SKM-1 treated with dmso at 0.1 percent for 144 hours (cell line): Measurements from ENCODE around the gene PIP4K2C.

Experiments
- DNase-seq: peaks from one replicate; lab custom pipeline; 2025; ENCODE audit not compliant: unreplicated experiment; lab: John Stamatoyannopoulos, UW

PIP4K2C gene

GRCh38 chr12:57590864-57591781 lies at the start of gene PIP4K2C:
Gene PIP4K2C, plus strand, starts transcription at chr12:57591192. Its CDS starts 98 bp downstream, at chr12:57591290.
- peak; percentile 3 for DNase-seq

DNA sequence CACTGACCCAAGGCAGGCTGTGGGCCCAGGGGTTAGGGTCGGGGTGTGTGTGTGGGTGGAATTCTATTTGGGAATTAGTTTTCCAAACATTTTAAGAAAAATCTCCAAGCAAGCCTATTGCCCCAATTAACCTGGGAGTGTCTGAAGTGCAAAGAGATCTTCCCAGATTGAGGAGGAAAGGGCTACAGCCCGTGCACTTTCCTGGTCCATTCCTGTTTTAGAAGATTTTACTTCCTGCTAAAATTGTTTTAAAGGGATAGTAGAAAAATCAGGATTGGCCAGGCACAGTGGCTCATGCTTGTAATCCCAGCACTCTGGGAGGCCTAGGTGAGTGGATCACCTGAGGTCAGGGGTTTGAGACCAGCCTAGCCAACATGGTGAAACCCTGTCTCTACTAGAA lies 49.3 kb upstream of the PIP4K2C start:
- no peak for DNase-seq

GRCh38 chr12:57543581-57543980 lies 47.4 kb upstream of the PIP4K2C start:
- DNase-seq, result no peak

DNA sequence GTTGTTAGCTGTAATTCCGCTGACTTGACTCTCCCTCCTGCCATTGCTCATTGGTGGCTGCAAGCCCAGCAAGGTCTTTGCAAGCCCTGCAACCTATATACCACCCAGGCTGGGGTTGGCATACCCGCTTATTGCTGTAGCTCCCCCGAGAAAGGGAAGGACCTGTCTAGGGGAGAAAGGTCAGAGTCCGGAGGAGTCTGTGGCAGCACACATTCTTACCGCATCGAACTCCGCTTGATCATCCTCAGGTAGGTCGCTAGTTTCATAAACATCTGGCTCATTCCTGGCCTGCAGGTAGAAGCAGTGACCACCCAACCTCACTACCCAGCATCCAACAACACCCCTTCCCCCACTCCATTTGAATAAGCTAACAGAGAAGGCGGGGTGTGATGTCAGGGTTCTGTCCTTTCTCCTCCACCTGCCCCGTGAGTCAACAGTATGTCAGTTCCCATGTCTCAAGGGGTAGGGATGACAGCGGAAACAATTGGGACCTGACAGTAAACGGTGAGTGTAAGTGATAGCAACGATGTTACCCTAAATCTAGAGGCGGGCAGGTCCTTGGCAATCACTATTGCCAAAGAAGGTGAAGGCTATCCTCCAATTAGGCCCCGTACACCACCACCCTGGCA lies 45.1 kb upstream of the PIP4K2C start:
- no peak for DNase-seq

DNA sequence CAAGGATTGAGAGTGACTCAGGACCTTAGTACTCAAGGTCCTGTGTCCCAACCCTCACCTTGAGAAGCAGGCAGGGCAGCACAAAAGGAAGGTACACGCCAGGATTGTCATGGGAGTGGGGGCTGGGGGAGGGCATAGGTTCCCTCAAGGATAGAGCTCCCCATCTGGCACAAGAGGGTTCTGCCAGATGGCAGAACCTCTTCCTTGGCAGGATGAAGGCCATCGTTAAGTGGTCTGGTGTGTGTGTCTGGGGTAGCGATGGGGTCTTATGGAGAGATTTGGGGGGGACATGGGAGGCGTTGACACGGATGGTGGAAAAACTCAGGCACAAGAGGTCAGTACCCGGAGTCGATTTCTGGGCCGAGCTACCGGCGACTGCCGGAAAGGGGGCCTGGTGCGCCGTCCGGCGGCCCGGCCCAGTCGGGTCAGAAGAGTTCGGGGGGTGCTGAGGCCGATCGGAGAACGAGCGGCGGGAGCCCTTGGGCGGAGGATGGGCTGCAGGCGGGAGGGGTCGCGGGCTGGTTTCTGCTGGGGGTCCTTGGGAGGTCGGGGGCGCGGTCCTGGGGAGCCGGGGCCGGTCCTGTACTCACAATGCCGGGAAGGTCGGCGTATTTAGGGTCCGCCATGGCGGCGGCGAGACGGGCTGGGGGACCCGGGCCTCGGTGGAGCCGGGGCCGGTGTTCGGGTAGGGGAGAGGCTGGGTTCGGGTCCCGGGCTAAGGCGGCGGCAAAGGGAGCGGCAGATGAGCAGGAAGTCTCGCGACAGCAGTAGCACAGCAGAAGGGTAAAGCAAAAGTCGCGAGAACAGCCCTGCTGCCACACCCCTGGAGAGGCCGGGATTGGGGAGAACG lies 44.3 kb upstream of the PIP4K2C start, which contains the start of gene DCTN2:
TSS of gene DCTN2 (minus strand) at position 755 of the 850 bp plus-strand sequence. CDS start at position 626, 129 bp downstream.
- peak; percentile 90 for DNase-seq

GRCh38 chr12:57547288-57548012 lies 43.5 kb upstream of the PIP4K2C start:
- DNase-seq, result no peak

DNA sequence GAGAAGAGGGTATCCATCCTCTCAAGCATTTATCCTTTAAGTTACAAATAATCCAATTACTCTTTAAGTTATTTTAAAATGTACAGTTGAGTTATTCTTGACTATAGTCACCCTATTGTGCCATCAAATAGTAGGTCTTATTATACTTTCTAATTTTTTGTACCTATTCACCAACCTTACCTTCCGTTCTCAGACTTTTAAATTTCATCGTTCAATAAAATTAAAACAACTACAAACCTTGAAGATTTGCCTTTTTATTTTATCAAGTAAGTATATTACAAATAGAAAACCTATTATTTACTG lies 43.0 kb upstream of the PIP4K2C start:
- no peak for DNase-seq

DNA sequence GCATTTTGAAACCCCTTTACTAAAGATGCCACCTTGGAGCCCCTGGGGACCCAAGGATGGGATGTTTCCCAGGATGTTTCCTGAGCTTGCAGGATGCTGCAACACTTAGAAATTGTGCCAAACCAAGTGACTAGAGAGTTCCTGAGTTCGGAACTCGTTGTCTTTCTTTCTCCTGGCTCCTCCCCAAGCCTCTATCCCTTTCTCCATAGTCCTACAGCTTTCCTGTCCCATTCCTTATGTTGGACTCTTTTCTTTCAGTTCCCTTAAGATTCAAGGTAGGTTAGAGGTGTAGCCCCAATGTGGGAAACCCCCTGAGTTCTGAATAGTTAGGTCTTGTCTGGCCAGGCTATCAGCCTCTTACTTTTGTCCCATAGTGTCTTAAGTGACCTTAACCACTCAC lies 42.5 kb upstream of the PIP4K2C start:
- no peak for DNase-seq

DNA sequence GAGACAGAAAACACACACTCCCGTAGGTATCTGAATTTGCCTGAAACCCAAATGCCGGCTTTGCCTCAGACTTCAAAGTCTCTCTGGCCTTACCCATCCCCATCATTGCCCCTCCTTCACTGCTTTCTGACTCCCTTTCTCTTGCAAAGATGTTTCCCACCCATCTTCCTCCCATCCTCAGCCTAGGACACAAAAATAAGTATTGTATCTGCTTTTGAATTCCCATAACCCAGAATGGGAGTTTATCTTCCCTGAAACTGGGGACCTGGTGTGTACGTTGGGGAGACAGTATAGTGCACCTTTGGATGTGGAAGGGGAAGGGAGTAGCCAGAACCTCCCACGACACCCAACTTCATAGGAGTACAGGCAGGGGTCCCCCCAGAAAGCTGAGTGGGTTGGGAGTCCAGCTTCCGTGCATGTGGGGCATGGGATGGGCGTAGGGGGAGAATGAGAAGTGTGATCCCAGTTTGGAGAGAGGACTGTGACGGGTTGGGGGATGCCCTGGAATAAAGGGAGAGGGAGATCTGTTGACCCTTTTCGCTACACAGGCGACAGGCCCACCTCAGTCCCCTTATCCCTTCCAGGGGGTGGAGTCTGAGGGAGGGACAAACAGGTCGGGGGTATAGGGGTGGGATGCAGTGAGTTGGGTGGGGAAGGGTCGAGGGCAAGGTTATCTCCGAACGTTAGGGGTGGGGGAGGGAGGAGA lies 41.6 kb upstream of the PIP4K2C start:
- DNase-seq, result no peak

DNA sequence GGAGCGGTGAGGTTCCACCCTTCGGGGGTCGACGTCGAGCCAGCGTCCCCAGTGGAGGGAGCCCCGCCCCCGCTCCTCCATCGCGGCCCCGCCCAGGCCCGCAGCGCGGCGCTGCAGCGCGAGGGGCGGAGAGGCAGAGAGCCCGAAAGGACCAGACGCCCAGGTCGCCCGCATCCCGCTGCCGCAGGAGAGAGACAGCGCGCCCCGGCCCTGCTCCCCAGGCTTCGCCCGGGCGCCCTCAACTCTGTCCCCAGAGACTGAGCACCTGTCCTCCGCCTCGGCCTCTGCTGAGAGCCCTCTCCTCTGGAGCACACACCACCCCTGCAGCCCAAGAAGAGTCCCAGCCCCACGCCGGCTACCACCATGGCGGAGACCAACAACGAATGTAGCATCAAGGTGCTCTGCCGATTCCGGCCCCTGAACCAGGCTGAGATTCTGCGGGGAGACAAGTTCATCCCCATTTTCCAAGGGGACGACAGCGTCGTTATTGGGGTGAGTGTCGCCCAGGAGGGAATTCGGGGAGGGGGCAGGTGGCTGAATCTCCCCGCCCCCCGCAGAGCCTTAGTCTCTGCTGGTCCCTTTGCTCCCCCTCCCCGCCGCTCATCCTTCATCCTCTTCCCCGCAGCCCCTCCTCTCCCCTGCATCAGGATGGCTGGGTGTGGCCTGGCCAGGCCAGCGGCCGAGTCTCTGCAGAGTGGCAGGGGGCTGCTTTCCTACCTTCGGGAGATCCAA lies 40.9 kb upstream of the PIP4K2C start, which contains the start of gene KIF5A:
TSS of gene KIF5A (plus strand) at position 136 of the 732 bp plus-strand sequence. CDS start at position 364, 228 bp downstream.
- DNase-seq, result no peak

- no peak for DNase-seq
Observed at GRCh38 chr12:57550641-57551549, 40.1 kb upstream of the PIP4K2C start.

DNA sequence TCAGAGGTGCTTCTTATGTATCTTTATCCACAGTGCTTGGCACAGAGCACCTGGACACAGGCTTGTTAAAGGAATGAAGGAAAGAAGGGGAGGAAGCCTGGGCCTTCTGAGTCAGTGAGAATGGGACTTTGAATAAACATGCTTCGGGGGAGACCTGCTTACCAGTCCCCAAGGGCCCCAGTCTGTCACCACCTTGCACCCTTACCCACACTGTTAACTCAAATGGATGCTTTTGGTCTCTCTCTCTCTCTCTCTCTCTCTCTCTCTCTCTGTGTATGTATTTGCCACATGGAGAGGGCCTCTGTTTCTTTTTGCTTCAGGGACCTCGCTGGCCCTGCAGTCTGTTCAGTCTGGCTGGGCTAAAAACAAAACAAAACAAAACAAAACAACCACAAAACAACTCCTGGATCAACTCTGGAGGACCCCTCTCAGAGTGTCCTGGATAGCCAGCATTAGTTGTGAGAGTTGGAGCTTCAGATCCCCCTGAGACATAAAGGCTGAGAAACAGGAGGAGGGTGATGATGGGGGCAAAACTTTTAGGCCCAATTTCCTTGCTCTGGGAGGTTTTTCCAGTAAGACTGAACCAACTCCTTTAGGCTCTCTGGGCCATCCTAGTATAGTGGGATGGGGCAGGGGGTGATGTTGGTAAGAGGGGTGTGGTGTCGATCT lies 39.2 kb upstream of the PIP4K2C start:
- no peak for DNase-seq

GRCh38 chr12:57552306-57552651 lies 38.7 kb upstream of the PIP4K2C start:
- no peak for DNase-seq

GRCh38 chr12:57552835-57553313 lies 38.1 kb upstream of the PIP4K2C start:
- DNase-seq, result no peak

DNA sequence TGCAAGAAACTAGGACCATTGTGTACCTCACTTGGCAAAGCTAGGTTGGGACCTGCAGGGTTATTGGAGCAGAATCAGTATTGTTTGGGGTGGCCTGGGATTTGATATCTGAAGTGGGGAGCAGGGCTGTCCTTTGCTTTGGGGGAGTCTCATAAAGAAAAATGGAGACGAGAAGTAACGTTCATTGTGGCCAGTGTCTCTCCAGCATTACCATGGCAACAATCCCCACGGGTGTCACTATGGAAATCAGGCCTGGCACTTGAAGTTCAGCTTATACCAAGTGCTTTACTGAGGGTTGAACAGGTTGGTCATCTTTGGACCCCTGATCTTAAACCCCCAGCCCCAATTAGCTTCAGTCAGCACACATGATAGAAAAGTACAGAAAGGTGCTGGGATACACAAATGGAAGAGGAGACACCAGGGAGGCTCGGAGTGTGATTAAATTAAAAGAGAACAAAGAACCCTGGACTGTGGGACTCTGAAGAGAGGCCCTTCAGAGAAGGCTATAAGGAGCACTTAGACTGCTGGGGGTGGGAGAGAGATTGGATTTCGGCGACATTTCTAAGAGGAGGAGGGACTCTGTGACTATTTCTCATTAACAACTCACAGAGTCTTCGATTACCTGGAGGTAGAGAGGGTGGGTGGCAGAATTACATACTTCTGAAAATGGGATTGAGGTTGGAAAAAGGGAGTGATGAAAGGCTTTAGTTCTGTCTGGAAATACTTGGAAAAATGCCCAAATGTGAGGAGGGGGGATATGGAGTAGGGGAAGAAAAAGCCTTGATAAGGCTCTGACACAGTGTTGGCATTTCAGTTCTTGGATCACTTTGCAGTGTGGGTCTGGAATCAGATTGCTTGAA lies 37.4 kb upstream of the PIP4K2C start:
- no peak for DNase-seq

DNA sequence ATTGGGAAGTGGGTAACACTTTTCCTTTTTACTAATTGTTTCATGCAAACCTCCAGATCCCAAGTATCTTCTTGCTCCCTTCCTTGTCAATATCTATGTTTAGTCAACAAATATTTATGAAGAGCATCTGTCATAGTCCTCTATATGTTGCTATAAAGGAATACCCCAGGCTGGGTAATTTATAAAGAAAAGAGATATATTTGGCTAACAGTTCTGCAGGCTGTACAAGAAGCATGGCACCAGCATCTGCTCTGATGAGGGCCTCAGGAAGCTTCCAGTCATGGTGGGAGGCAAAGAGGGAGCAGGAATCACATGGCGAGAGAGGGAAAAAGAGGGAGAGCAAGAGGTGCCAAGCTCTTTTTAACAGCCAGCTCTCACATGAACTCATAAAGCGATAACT lies 36.5 kb upstream of the PIP4K2C start:
- no peak for DNase-seq

DNA sequence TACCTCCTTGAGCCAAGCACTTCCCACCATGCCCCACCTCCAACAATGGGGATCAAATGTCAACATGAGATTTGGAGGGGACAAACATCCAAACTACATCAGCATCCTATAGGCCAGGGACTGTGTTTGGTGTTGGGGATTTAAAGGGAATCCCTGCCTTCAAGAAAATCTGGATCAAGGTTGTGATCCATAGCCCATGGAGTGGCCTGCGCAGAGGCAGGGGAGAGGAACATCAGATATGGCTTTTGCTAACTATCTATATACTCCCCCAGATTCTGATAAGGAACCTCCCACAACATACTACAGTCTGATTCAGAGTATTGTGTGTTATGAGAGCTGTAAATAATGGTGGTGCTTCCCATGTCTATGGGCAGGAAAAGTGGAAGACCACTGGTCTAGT lies 36.1 kb upstream of the PIP4K2C start:
- no peak for DNase-seq
